LNCAP (cell line): ENCODE data around the gene MAPK14.

Experiments
- CTCF ChIP-seq: fragments of 450-650 bp; IDR thresholded peaks from 2 replicates; pipeline ENCODE4 v1.5.1; 2017; ENCODE audit warnings: mild to moderate bottlenecking

Gene MAPK14

GRCh38 chr6:36027501-36028087, at the start of gene MAPK14:
TSS of gene MAPK14 (plus strand) at chr6:36027808. CDS start at chr6:36028158, 350 bp downstream.
- peak; percentile 84 for TF ChIP-seq CTCF

GRCh38 chr6:35980991-35981645, 46.5 kb upstream of the MAPK14 start:
- no peak for TF ChIP-seq CTCF

DNA sequence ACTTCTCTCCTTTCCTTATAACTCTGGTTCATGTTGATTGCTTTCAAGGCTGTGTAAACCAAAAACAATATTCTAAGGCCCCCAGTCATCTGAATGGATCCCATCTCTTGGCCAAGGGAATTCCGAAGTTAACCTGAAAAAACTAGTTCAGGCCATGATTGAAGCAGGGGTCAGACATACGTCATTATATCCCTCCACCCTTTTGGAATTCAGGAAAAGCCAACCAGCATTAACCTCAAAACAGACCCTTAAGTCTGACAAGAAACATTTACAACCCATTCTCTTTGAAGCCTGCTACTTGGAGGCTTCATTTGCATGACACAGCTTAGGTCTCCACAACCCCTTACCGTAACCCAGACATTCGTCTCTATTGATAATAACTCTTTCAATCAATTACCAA, 42.9 kb upstream of the MAPK14 start:
- no peak for TF ChIP-seq CTCF

- no peak for TF ChIP-seq CTCF
Observed at GRCh38 chr6:35993150-35993549, 34.5 kb upstream of the MAPK14 start.

DNA sequence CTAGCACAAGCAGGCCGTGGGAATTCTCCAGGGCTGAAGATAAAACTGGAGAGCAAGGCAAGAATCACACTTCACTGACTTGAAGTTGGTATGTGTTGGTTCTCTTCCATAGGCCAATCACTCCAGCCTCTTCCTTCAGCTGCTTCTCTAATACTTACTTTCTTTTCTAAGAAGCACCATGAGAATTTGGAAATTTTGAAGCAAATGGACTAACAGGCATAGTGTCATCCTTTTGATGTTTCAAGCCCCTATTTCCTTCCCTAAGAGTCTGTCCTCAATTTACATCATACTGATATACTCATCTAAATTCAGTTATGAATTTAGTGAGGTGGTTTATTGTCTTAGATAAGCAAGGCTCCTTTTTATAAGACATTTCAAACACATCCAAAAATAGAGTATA, 27.2 kb upstream of the MAPK14 start:
- no peak for TF ChIP-seq CTCF

DNA sequence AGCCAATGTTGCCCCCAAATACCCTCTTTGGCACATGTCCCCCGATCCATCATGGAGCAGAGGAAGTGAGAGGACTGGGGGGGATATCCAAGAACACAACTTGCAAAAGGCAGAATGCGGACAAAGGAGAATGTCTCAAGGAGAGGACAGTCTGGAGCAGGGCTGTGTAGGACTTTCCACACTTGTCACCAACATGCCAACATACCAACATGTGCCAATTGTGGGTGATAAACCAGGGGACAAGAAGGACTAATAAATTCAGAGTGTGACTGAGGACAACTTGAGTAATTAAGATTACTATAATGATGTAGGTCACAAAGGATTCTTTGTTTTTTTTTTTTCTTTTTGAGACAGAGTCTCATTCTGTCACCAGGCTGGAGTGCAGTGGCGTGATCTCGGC, 11.9 kb upstream of the MAPK14 start:
- TF ChIP-seq CTCF = no peak

- no peak for TF ChIP-seq CTCF
Observed at GRCh38 chr6:36018339-36018738, 9.3 kb upstream of the MAPK14 start.

DNA sequence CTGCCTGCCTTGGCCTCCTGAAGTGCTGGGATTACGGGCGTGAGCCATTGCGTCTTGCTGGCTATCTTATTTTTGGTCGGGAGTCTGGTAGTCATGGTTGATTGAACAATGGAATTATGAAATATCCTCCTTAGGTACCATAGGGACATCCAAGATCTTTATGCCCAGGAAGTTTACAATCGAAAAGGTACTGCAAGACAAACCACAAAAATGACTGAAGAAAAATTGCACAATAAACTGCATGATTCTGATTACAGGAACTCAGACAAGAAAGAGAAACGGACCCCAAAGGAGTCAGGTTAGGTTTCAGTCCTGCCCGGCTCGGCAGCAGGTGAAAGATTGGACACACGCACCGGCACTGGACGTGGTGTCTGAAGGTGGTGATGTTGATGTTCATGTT, 8.4 kb upstream of the MAPK14 start:
- TF ChIP-seq CTCF = no peak
